Type B pancreatic cell (in vitro differentiated cells): ENCODE measurements around the gene NOTCH1. TPM values are rescaled to one million over a fixed set of nuclear protein-coding genes. Genes with fewer than 3 reads are reported as not detected.

Experiments used
- DNase-seq: peaks from one replicate; pipeline ENCODE4 v3.0.0; 2021; ENCODE audit warnings: mixed read lengths; ENCODE audit not compliant: unreplicated experiment; ENCODE audit errors: extremely low spot score
- H3K27ac Mint-ChIP-seq: 2 replicates; pipeline ENCODE4 v1.8.0; 2021; ENCODE audit warnings: mild to moderate bottlenecking, mixed read lengths
- H3K27me3 Mint-ChIP-seq: 2 replicates; pipeline ENCODE4 v1.8.0; 2021; ENCODE audit warnings: mixed read lengths
- H3K36me3 Mint-ChIP-seq: 2 replicates; pipeline ENCODE4 v1.8.0; 2021; ENCODE audit warnings: mixed read lengths
- H3K4me1 Mint-ChIP-seq: one replicate; pipeline ENCODE4 v1.8.0; 2021; ENCODE audit warnings: mixed read lengths; ENCODE audit not compliant: unreplicated experiment
- H3K4me3 Mint-ChIP-seq: 2 replicates; pipeline ENCODE4 v1.8.0; 2021; ENCODE audit warnings: mild to moderate bottlenecking, mixed read lengths
- H3K9me3 Mint-ChIP-seq: 2 replicates; pipeline ENCODE4 v1.8.0; 2021; ENCODE audit warnings: mixed read lengths
- CTCF ChIP-seq: fragments of 200-600 bp; sonication (generic); conservative IDR thresholded peaks from 2 replicates; pipeline ENCODE4 v1.5.0; 2021; ENCODE audit warnings: antibody characterized with exemption, mild to moderate bottlenecking
- total RNA-seq: library from RNA; stranded (reverse); gene quantifications from 2 replicates; pipeline ENCODE4 v1.2.1, GENCODE V29; 2021; ENCODE audit warnings: low replicate concordance

Gene NOTCH1
- total RNA-seq, 1 donor from 2014 or later = 53.1 TPM

GRCh38 chr9:136470792-136471469 is 74.9 kb downstream of the NOTCH1 start:
- no peak for TF ChIP-seq CTCF

GRCh38 chr9:136470356-136470755 is 75.5 kb downstream of the NOTCH1 start:
- Mint-ChIP-seq H3K4me3 (no peak overlapping the region), H3K4me1 (no peaks in the 10 kb centered on the region), H3K27ac (no peak overlapping the region), H3K36me3 (peaks cover 7% of the 10 kb centered on the region), H3K27me3 (no peaks in the 10 kb centered on the region), H3K9me3 (no peaks in the 10 kb centered on the region)
- TF ChIP-seq CTCF = no peak
- DNase-seq = no peak

More at GRCh38 chr9:136470792-136471469, 74.9 kb downstream of the NOTCH1 start:
- H3K9me3 Mint-ChIP-seq = no peaks in the 10 kb centered on the region
- no peaks in the 10 kb centered on the region for H3K4me1 Mint-ChIP-seq
- no peak for DNase-seq
- no peak overlapping the region for H3K4me3 Mint-ChIP-seq
- H3K27ac Mint-ChIP-seq = no peak overlapping the region
- no peaks in the 10 kb centered on the region for H3K27me3 Mint-ChIP-seq
- H3K36me3 Mint-ChIP-seq = peaks cover 7% of the 10 kb centered on the region

- Mint-ChIP-seq H3K36me3 (peaks cover 15% of the 10 kb centered on the region), H3K9me3 (no peaks in the 10 kb centered on the region)
Observed at GRCh38 chr9:136467766-136468165, 78.1 kb downstream of the NOTCH1 start.

GRCh38 chr9:136466155-136466541 is 79.7 kb downstream of the NOTCH1 start:
- Mint-ChIP-seq H3K36me3 (peaks cover 15% of the 10 kb centered on the region), H3K27ac (no peak overlapping the region), H3K27me3 (no peaks in the 10 kb centered on the region), H3K9me3 (no peaks in the 10 kb centered on the region), H3K4me3 (no peak overlapping the region), H3K4me1 (no peaks in the 10 kb centered on the region)
- no peak for DNase-seq
- no peak for TF ChIP-seq CTCF

More at GRCh38 chr9:136467766-136468165, 78.1 kb downstream of the NOTCH1 start:
- no peak overlapping the region for H3K4me3 Mint-ChIP-seq
- no peaks in the 10 kb centered on the region for H3K27me3 Mint-ChIP-seq
- TF ChIP-seq CTCF = no peak
- H3K27ac Mint-ChIP-seq = no peak overlapping the region
- no peaks in the 10 kb centered on the region for H3K4me1 Mint-ChIP-seq
- no peak for DNase-seq

- no peak for TF ChIP-seq CTCF
- no peaks in the 10 kb centered on the region for H3K9me3 Mint-ChIP-seq
- no peaks in the 10 kb centered on the region for H3K4me1 Mint-ChIP-seq
- H3K4me3 Mint-ChIP-seq = no peak overlapping the region
- no peak overlapping the region for H3K27ac Mint-ChIP-seq
- H3K27me3 Mint-ChIP-seq = no peaks in the 10 kb centered on the region
- DNase-seq = no peak
- H3K36me3 Mint-ChIP-seq = peaks cover 15% of the 10 kb centered on the region
Observed at GRCh38 chr9:136465500-136466154, 80.2 kb downstream of the NOTCH1 start.
